WTC11 (cell line): ENCODE data around the gene PDE5A. TPM values are rescaled to one million over a fixed set of nuclear protein-coding genes. Genes with fewer than 3 reads are reported as not detected.

Experiments
- ATAC-seq: fragments of 200-7000 bp; cut with Tn5 transposase; 2 replicates; pipeline ENCODE4 v1.10.0; 2021; ENCODE audit warnings: mild to moderate bottlenecking, moderate library complexity
- CTCF ChIA-PET: fragments of 300-600 bp; sonication (Branson Sonifier 250); formaldehyde crosslinking; loops from one replicate; lab custom pipeline; 2021; ENCODE audit warnings: antibody characterized with exemption; lab: Charles Lee
- POLR2A ChIA-PET: fragments of 350-600 bp; sonication (Branson Sonifier 250); formaldehyde crosslinking; loops from one replicate; lab custom pipeline; 2021; ENCODE audit warnings: antibody characterized with exemption; lab: Charles Lee
- DNase-seq: peaks from one replicate; pipeline ENCODE4 v3.0.0; 2021; ENCODE audit warnings: low spot score
- H3K27ac Mint-ChIP-seq: 2 replicates; pipeline ENCODE4 v1.8.0; 2021; ENCODE audit warnings: mixed read lengths
- H3K27me3 Mint-ChIP-seq: 2 replicates; pipeline ENCODE4 v1.8.0; 2021; ENCODE audit warnings: low read depth, mild to moderate bottlenecking, moderate library complexity, mixed read lengths
- H3K36me3 Mint-ChIP-seq: 2 replicates; pipeline ENCODE4 v1.8.0; 2021; ENCODE audit warnings: mixed read lengths
- H3K4me1 Mint-ChIP-seq: 2 replicates; pipeline ENCODE4 v1.8.0; 2022; ENCODE audit warnings: mixed read lengths
- H3K4me3 Mint-ChIP-seq: 2 replicates; pipeline ENCODE4 v1.8.0; 2021; ENCODE audit warnings: mild to moderate bottlenecking, moderate library complexity, mixed read lengths
- H3K9me3 Mint-ChIP-seq: 2 replicates; pipeline ENCODE4 v1.8.0; 2021; ENCODE audit warnings: mixed read lengths
- AR ChIP-seq: fragments of 250-450 bp; sonication (Bioruptor Pico); IDR thresholded peaks from 2 replicates; pipeline ENCODE4 v1.9.0; 2021; ENCODE audit warnings: mild to moderate bottlenecking
- ATF6 ChIP-seq: sonication (generic); formaldehyde crosslinking; IDR thresholded peaks from 2 replicates; pipeline ENCODE4 v1.8.1; 2023; ENCODE audit warnings: mild to moderate bottlenecking, missing genetic modification reagents
- CREM ChIP-seq: sonication (generic); formaldehyde crosslinking; IDR thresholded peaks from 2 replicates; pipeline ENCODE4 v1.8.1; 2022; ENCODE audit warnings: mild to moderate bottlenecking, missing genetic modification reagents, moderate library complexity
- E2F4 ChIP-seq: sonication (generic); formaldehyde crosslinking; IDR thresholded peaks from 2 replicates; pipeline ENCODE4 v1.8.1; 2022; ENCODE audit warnings: low read depth, mild to moderate bottlenecking, moderate library complexity, missing genetic modification reagents, borderline replicate concordance
- E2F5 ChIP-seq: sonication (generic); formaldehyde crosslinking; IDR thresholded peaks from 2 replicates; pipeline ENCODE4 v1.8.1; 2022; ENCODE audit warnings: mild to moderate bottlenecking, moderate library complexity, missing genetic modification reagents
- FOXP1 ChIP-seq: sonication (generic); formaldehyde crosslinking; IDR thresholded peaks from 2 replicates; pipeline ENCODE4 v1.8.0; 2022; ENCODE audit warnings: missing genetic modification reagents, mild to moderate bottlenecking, moderate library complexity, borderline replicate concordance
- IRF1 ChIP-seq: sonication (generic); formaldehyde crosslinking; IDR thresholded peaks from 2 replicates; pipeline ENCODE4 v1.8.0; 2023; ENCODE audit warnings: missing genetic modification reagents
- KAT7 ChIP-seq: sonication (generic); formaldehyde crosslinking; IDR thresholded peaks from 2 replicates; pipeline ENCODE4 v1.8.1; 2023; ENCODE audit warnings: missing genetic modification reagents, mild to moderate bottlenecking, borderline replicate concordance
- RELA ChIP-seq: sonication (generic); formaldehyde crosslinking; IDR thresholded peaks from 2 replicates; pipeline ENCODE4 v1.8.1; 2022; ENCODE audit warnings: missing genetic modification reagents, mild to moderate bottlenecking, borderline replicate concordance
- RORB ChIP-seq: fragments of 250-450 bp; sonication (Bioruptor Pico); IDR thresholded peaks from 2 replicates; pipeline ENCODE4 v1.9.0; 2021; ENCODE audit warnings: mild to moderate bottlenecking
- ZNF263 ChIP-seq: sonication (generic); formaldehyde crosslinking; IDR thresholded peaks from 2 replicates; pipeline ENCODE4 v1.8.1; 2022; ENCODE audit warnings: low read depth, mild to moderate bottlenecking, moderate library complexity, missing genetic modification reagents
- ZNF396 ChIP-seq: fragments of 250-450 bp; sonication (Bioruptor Pico); IDR thresholded peaks from 2 replicates; pipeline ENCODE4 v1.8.0; 2021; ENCODE audit warnings: mild to moderate bottlenecking, moderate library complexity, borderline replicate concordance
- ZNF423 ChIP-seq: fragments of 250-450 bp; sonication (Bioruptor Pico); IDR thresholded peaks from 2 replicates; pipeline ENCODE4 v2.1.2; 2022; ENCODE audit warnings: mild to moderate bottlenecking, moderate library complexity
- total RNA-seq: library from RNA; stranded (reverse); gene quantifications from 3 replicates; pipeline ENCODE4 v1.2.3, GENCODE V29; 2021

The PDE5A gene
- total RNA-seq, 1 experiment from 2014 or later: 25.6 TPM

- TF ChIP-seq ATF6 (CRISPR knock-in tag) (no peak), ZNF423 (CRISPR knock-in tag) (no peak), IRF1 (CRISPR knock-in tag) (no peak), ZNF263 (CRISPR knock-in tag) (no peak), ZNF396 (CRISPR knock-in tag) (no peak), KAT7 (CRISPR knock-in tag) (no peak)
These were observed 24.3 kb downstream of the PDE5A start (continued) for GRCh38 chr4:119604266-119604665.

GRCh38 chr4:119602366-119602765, 26.2 kb downstream of the PDE5A start:
- H3K27ac Mint-ChIP-seq: no peak overlapping the region
- H3K4me3 Mint-ChIP-seq: no peak overlapping the region
- DNase-seq (no peak), ATAC-seq (no peak)
- peaks cover 26% of the 10 kb centered on the region for H3K9me3 Mint-ChIP-seq
- ChIA-PET POLR2A (no interaction called here), CTCF (no interaction called here)
- no peak for TF ChIP-seq E2F5 (CRISPR knock-in tag)
- no peak for TF ChIP-seq ATF6 (CRISPR knock-in tag)
- TF ChIP-seq E2F4 (CRISPR knock-in tag): no peak
- TF ChIP-seq RORB: no peak
- H3K36me3 Mint-ChIP-seq: peaks cover 50% of the 10 kb centered on the region
- peaks cover 9% of the 10 kb centered on the region for H3K4me1 Mint-ChIP-seq
- no peaks in the 10 kb centered on the region for H3K27me3 Mint-ChIP-seq

- H3K27me3 Mint-ChIP-seq: no peaks in the 10 kb centered on the region
- ATAC-seq: no peak
- H3K4me3 Mint-ChIP-seq: no peak overlapping the region
- H3K36me3 Mint-ChIP-seq: peaks cover 31% of the 10 kb centered on the region
- H3K9me3 Mint-ChIP-seq: peaks cover 26% of the 10 kb centered on the region
- POLR2A ChIA-PET: no interaction called here
- no peak for TF ChIP-seq AR (CRISPR knock-in tag)
- no peak for TF ChIP-seq FOXP1
- no peak for TF ChIP-seq CREM
- no peak for TF ChIP-seq ZNF423 (CRISPR knock-in tag)
- TF ChIP-seq RELA: no peak
- TF ChIP-seq, all 79 proteins: peak for 0
- DNase-seq: no peak
- Mint-ChIP-seq H3K27ac (0 out of 2 replicates have a peak overlapping the region, but pooled peaks have one; percentile 60), H3K4me1 (peaks cover 42% of the 10 kb centered on the region)
- CTCF ChIA-PET: interaction anchor here (2.3 kb wide), 1 partner anchor 30 kb away, joined by 5 read pairs; the partner anchor contains the start of gene PDE5A
These were observed 30.1 kb downstream of the PDE5A start for GRCh38 chr4:119598521-119598920.
